SK-N-MC (cell line): ENCODE results near the gene NPNT.

Experiments used
- DNase-seq: peaks from one replicate; pipeline ENCODE4 v3.0.0-alpha.2; 2011; ENCODE audit warnings: low read depth, low spot score
- H3K27ac ChIP-seq: fragments of 200-600 bp; sonication (generic); 2 replicates; pipeline ENCODE4 v1.5.1; 2016; ENCODE audit warnings: mixed run types
- H3K36me3 ChIP-seq: fragments of 200-600 bp; sonication (generic); 2 replicates; pipeline ENCODE4 v1.6.1; 2017; ENCODE audit warnings: antibody characterized with exemption, low read length, mixed read lengths; ENCODE audit not compliant: insufficient read depth
- H3K4me3 ChIP-seq: fragments of 200-600 bp; sonication (generic); 2 replicates; pipeline ENCODE4 v1.5.1; 2016
- H3K9ac ChIP-seq: fragments of 200-600 bp; sonication (generic); 2 replicates; pipeline ENCODE4 v1.8.0; 2017; ENCODE audit warnings: mixed run types, mixed read lengths; ENCODE audit not compliant: insufficient read length
- H3K9me3 ChIP-seq: fragments of 200-600 bp; sonication (generic); 2 replicates; pipeline ENCODE4 v1.6.1; 2017; ENCODE audit warnings: low read depth, mild to moderate bottlenecking, antibody characterized with exemption, low read length, moderate library complexity, mixed read lengths
- EZH2 ChIP-seq: fragments of 200-600 bp; sonication (generic); IDR thresholded peaks from one replicate; pipeline ENCODE4 v1.6.1; 2017; ENCODE audit warnings: antibody characterized with exemption
- FOXP2 ChIP-seq: optimal IDR thresholded peaks from 2 replicates; pipeline ENCODE3; 2011; ENCODE audit warnings: mild to moderate bottlenecking, moderate library complexity; ENCODE audit not compliant: insufficient read depth; ENCODE audit errors: extremely low read length, control extremely low read depth
- POLR2AphosphoS5 ChIP-seq: IDR thresholded peaks from 2 replicates; pipeline ENCODE4 v1.6.1; 2012; ENCODE audit warnings: mild to moderate bottlenecking, low read depth, low read length, borderline replicate concordance

NPNT gene

DNA sequence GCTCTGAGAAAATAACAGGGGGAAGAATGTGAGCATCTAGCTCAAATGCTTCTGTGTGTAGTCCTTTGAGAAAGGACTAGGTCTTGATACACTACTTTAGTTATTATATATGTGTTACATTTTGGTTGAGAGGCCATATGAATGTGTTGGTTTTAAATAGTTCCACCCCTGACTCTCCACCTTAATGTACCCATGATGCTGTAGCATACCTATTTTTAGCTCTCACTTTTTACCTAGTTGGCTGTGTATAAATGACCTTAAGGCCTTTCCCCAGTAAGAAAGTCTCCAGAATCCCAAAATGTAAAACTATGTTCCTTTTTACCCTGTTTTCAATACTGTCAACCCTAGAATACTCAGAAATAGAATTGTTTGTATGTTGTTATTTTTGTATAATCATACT lies 20.0 kb upstream of the NPNT start:
- no peak for TF ChIP-seq POLR2AphosphoS5
- no peak for TF ChIP-seq EZH2
- no peak for TF ChIP-seq FOXP2
- no peak overlapping the region for H3K27ac ChIP-seq

DNA sequence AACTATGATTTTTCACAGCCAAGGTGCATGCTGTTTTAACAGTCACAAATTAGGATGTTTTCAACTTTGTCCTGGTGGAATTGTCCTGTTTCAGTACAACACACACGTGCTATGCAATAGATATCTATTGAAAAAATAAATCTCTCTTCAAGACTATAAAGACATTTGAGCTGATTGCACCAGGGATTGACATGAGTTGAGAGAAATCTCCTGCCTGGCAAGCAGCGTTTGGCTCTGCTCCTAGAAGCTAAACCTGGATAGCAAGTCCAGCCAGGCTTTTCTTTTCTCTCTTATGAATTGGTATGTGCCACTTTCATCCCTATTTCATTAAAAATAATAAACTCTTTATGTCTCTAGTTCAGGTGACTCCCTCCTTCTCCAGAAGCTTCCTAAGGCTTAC lies 16.6 kb upstream of the NPNT start:
- TF ChIP-seq POLR2AphosphoS5 (no peak), EZH2 (no peak), FOXP2 (no peak)
- Histone ChIP-seq H3K36me3 (no peaks in the 10 kb centered on the region), H3K9ac (no peak overlapping the region), H3K27ac (no peak overlapping the region), H3K4me3 (no peak overlapping the region), H3K9me3 (no peaks in the 10 kb centered on the region)
- DNase-seq: no peak

More for the DNA sequence above, 20.0 kb upstream of the NPNT start:
- Histone ChIP-seq H3K4me3 (no peak overlapping the region), H3K36me3 (no peaks in the 10 kb centered on the region), H3K9ac (no peak overlapping the region), H3K9me3 (no peaks in the 10 kb centered on the region)
- no peak for DNase-seq

DNA sequence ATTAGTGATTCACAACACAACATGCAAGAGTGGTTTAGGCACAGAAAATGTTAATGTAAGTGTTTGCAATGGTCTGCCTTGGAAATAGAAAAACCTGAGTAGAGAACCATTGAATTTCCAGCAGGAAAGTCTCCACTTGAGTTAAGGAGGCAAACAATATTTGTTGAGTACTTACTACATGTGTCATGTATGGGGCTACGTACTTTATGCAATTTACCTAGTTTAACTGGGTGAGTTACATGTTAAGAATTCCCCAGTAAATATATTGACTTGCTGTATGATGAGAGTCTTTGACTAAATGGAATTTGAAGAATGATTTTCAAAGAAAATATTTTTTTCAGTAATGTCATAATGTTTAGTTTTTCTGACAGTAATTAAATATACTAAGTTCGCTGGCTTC lies 7.8 kb upstream of the NPNT start:
- H3K4me3 ChIP-seq: no peak overlapping the region
- H3K9ac ChIP-seq: no peak overlapping the region
- TF ChIP-seq FOXP2: no peak
- no peak for TF ChIP-seq EZH2
- TF ChIP-seq POLR2AphosphoS5: no peak
- H3K36me3 ChIP-seq: no peaks in the 10 kb centered on the region
- H3K27ac ChIP-seq: no peak overlapping the region
- DNase-seq: no peak
- no peaks in the 10 kb centered on the region for H3K9me3 ChIP-seq

DNA sequence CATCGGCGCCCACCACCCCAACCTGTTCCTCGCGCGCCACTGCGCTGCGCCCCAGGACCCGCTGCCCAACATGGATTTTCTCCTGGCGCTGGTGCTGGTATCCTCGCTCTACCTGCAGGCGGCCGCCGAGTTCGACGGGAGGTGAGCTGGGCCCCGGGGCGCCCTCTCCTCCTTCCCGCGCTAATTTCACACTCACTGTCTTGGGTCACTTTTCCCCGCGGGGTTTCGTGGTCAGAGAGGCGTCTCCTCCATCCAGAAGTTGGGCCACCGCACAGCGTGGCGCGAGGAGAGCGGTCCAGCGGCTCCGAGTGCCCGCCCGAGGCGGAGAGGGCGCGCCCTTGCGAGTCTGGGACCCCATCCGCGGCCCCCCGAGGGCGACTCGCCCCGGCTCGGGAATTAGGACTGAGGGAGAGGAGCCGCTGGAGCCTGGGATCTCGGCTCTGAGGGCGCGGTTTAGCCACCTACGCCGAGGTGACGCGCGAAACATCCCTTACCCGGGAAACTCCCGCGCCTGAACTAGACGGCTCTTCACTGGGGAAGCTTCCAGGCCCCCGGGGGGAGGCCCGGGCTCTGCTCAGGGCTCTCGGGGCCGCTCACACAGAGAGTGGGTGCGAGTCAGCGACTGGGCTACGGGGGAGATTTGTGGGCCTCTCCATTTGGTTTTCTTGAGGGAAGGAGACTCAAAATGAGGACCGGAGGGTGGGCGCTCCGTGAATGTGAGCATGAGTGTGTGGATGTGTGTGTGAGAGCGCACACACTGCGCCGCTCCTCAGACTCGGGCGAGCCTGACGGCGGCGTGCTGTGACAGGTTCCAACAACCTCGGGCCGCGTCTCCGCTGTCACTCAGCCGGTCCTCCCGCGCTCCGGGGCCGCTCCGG lies 551 bp downstream of the NPNT start:
- Histone ChIP-seq H3K9ac (peak overlapping the region; percentile 40), H3K4me3 (peak overlapping the region; percentile 90), H3K36me3 (no peaks in the 10 kb centered on the region), H3K9me3 (no peaks in the 10 kb centered on the region), H3K27ac (no peak overlapping the region)
- no peak for DNase-seq
- TF ChIP-seq FOXP2: no peak
- no peak for TF ChIP-seq EZH2
- TF ChIP-seq POLR2AphosphoS5: no peak

DNA sequence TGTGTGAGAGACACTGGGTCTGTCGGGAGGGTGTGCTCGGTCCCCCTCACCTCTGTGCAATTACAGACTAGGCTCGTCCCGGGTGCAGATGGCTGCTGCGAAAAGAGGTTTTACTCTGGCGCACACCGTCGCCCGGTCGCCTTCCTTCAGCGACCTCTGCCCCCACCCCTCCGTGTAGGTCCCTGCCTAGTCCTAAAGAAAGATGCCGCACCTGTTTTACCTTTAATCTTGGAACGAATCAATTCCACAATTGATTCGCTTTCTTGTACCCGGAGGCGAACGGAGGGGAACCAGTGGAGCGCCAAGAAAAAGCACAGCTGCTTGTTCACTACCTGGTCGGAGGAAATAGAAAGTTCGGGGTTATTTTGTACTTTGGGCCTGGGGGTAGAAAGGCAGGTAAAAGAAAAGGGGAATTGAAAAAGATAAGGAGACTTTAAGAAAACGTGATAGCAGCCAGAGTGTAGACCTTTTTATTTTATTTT lies 1.2 kb downstream of the NPNT start:
- DNase-seq: no peak
- TF ChIP-seq FOXP2 (no peak), EZH2 (no peak), POLR2AphosphoS5 (no peak)
- H3K36me3 ChIP-seq: no peaks in the 10 kb centered on the region
- peak overlapping the region; percentile 90 for H3K4me3 ChIP-seq
- H3K9me3 ChIP-seq: no peaks in the 10 kb centered on the region
- no peak overlapping the region for H3K27ac ChIP-seq
- H3K9ac ChIP-seq: no peak overlapping the region

DNA sequence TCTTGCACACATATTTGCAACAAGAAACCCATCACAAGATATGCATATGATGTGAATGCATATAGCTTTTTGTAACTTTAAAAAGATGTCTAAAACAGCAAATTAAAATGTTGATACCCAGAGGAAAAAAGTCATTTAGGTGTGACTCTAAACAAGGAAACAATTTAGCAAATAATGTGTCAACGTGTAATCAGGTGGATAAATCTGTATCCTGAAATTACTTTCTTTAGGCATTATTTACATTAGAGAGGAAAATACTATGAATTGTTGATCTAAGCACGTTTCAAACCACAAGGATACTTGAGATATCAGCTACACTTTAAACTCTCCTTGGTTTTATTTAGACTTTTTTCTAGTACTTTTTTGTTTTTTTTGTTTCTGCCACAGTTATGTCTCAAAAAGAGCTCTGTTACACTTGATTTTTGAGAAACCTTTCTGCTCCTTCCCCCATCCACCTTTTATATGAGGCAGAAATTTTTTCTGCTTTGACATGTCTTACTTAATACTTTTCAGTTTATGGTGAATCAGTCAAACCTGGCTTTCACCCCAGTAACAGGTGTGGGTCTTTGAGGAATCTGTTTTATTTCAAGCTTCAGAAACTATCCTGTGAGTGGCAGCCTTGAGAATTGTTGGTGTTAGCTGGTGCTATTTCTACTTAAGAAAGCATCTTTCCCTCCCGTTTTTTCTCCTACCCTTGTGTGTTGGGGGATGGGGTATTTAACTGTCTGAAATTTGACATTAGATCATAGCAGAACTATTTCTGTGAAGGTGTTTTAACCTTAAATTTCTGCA lies 1.9 kb downstream of the NPNT start:
- H3K9ac ChIP-seq: no peak overlapping the region
- TF ChIP-seq EZH2 (no peak), POLR2AphosphoS5 (no peak), FOXP2 (no peak)
- no peak overlapping the region for H3K4me3 ChIP-seq
- no peak for DNase-seq
- H3K9me3 ChIP-seq: no peaks in the 10 kb centered on the region
- H3K36me3 ChIP-seq: no peaks in the 10 kb centered on the region
- H3K27ac ChIP-seq: no peak overlapping the region

DNA sequence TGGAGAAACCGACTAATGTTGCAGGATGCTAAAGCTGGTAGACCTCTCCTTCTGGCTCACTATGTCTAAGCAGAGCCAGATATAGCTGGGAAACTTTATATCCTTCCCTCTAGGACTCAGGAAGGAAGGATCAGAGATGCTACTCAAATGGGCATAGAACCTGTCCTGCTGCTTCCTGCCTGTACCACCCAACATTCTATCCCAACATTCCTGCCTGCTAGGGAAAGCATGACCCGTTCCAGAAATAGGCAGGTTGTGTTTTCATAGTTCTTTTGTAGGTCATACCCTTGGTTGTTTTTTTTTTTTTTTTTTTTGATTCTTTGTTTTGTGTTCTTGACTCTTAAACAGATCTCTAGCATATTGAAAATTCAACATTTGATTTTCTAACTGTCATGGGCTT lies 5.3 kb downstream of the NPNT start:
- Histone ChIP-seq H3K9me3 (no peaks in the 10 kb centered on the region), H3K4me3 (no peak overlapping the region), H3K9ac (no peak overlapping the region), H3K27ac (no peak overlapping the region), H3K36me3 (no peaks in the 10 kb centered on the region)
- no peak for DNase-seq
- TF ChIP-seq EZH2: no peak
- TF ChIP-seq FOXP2: no peak
- no peak for TF ChIP-seq POLR2AphosphoS5

DNA sequence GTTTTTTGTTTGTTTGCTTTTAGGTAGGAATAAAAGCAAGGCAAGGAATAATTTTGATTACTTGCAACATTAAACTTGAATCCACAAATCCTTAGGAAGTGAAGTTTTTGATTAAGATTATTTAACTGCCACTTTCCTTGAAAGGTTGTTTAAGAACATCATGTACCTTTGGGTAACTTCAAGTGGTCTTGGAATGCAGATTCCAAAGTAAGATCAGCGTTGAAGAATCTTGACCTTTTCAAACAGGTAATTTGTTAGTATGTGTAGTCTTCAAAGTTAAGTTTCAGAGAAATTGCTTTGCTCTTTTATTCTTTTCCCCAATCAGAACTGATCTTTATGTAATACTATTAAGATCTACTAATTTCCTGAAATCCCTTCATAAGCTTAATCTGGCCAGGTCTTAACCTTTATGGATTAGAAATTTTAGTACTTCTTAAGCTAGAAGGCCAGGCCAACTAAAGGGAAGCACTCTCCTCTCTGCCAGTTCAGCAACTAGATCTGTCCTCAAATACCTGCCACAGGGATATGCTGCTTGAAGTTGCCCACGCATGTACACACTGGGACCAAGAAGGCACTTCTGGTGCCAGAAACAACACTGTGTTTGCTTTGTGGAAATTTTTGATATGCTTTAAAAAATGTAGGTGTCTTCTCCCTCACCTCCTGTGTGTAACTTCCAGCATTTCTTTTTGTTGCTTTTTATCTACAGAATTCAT lies 7.4 kb downstream of the NPNT start:
- H3K36me3 ChIP-seq: no peaks in the 10 kb centered on the region
- no peaks in the 10 kb centered on the region for H3K9me3 ChIP-seq
- H3K9ac ChIP-seq: no peak overlapping the region
- DNase-seq: no peak
- TF ChIP-seq FOXP2 (no peak), EZH2 (no peak), POLR2AphosphoS5 (no peak)
- H3K27ac ChIP-seq: no peak overlapping the region
- no peak overlapping the region for H3K4me3 ChIP-seq
